A549 (cell line): ENCODE data around the gene LRRC3C. TPM values are rescaled to one million over a fixed set of nuclear protein-coding genes. Genes with fewer than 3 reads are reported as not detected.

Experiments
- ATAC-seq, 2 experiments: fragments of 200-7000 bp in 1 of 2; fragments of >200 bp in 1 of 2; cut with Nextera tagmentation in 1 of 2; cut with Tn5 transposase in 1 of 2; 3 replicates each; pipeline versions ENCODE4 v1.8.0 to v1.9.1; 2018 to 2020; ENCODE audit warnings: mild to moderate bottlenecking in 1 of 2, moderate library complexity in 1 of 2
- CTCF ChIA-PET: fragments of 300-600 bp; sonication (Branson Sonifier 250); formaldehyde crosslinking; extraction: SDS; loops from one replicate; lab custom pipeline; 2021; ENCODE audit warnings: antibody characterized with exemption, inconsistent platforms; lab: Yijun Ruan, JAX
- POLR2A ChIA-PET: fragments of 350-600 bp; formaldehyde crosslinking; extraction: SDS; loops from one replicate; lab custom pipeline; 2021; ENCODE audit warnings: antibody characterized with exemption, inconsistent platforms; lab: Yijun Ruan, JAX
- DNase-seq, 2 experiments: peaks; one replicate each; pipeline versions ENCODE4 v3.0.0 to v3.0.0-alpha.2; 2011 to 2016; ENCODE audit warnings: low read depth in 1 of 2, low spot score in 1 of 2
- FAIRE-seq: peaks from 2 replicates; lab custom pipeline; 2011; peaks lifted over from hg19 to GRCh38; lab: Jason Lieb, UNC
- H3K27ac ChIP-seq, 2 experiments: fragments of >200 bp; sonication (Bioruptor Twin); formaldehyde crosslinking; 3 replicates each; pipeline ENCODE4 v1.5.1; 2016 to 2017
- H3K4me1 ChIP-seq: fragments of >200 bp; sonication (Bioruptor Twin); formaldehyde crosslinking; 3 replicates; pipeline ENCODE4 v1.6.1; 2016
- H3K4me2 ChIP-seq: fragments of >200 bp; sonication (Bioruptor Twin); formaldehyde crosslinking; 3 replicates; pipeline ENCODE4 v1.6.1; 2016
- H3K4me3 ChIP-seq: fragments of >200 bp; sonication (Bioruptor Twin); formaldehyde crosslinking; 3 replicates; pipeline ENCODE4 v1.5.1; 2016
- H3K9me3 ChIP-seq: fragments of >200 bp; sonication (Bioruptor Twin); formaldehyde crosslinking; 3 replicates; pipeline ENCODE4 v1.6.1; 2016
- BHLHE40 ChIP-seq: IDR thresholded peaks from 2 replicates; pipeline ENCODE4 v1.6.1; 2012; ENCODE audit warnings: low read depth, low read length, inconsistent platforms
- CHD4 ChIP-seq: fragments of 200-600 bp; sonication (generic); IDR thresholded peaks from 2 replicates; pipeline ENCODE4 v1.6.1; 2016; ENCODE audit warnings: antibody characterized with exemption, mild to moderate bottlenecking, borderline replicate concordance
- EP300 ChIP-seq, 2 experiments: fragments of >200 bp; sonication (Bioruptor Twin); formaldehyde crosslinking; IDR thresholded peaks; 2 replicates in 1 of 2; 3 replicates in 1 of 2; pipeline ENCODE4 v1.6.1; 2016 to 2017
- ESRRA ChIP-seq: fragments of 150-350 bp; IDR thresholded peaks from 2 replicates; pipeline ENCODE4 v1.6.1; 2014; ENCODE audit warnings: mild to moderate bottlenecking, low read length, borderline replicate concordance
- FOSL2 ChIP-seq, 2 experiments: fragments of 450-650 bp in 1 of 2; fragments of >200 bp in 1 of 2; sonication (Bioruptor Twin) in 1 of 2; formaldehyde crosslinking; IDR thresholded peaks; 2 replicates each; pipeline versions ENCODE4 v1.5.0 to v1.6.1; 2016 to 2020; ENCODE audit warnings: mild to moderate bottlenecking in 1 of 2, moderate library complexity in 1 of 2
- GATA3 ChIP-seq: IDR thresholded peaks from 2 replicates; pipeline ENCODE4 v1.6.1; 2012; ENCODE audit warnings: borderline replicate concordance
- HDAC2 ChIP-seq: fragments of 200-600 bp; sonication (generic); IDR thresholded peaks from 2 replicates; pipeline ENCODE4 v1.6.1; 2016
- HOXB13 ChIP-seq: fragments of 250-450 bp; sonication (Bioruptor Pico); IDR thresholded peaks from 2 replicates; pipeline ENCODE4 v1.5.0; 2020; ENCODE audit warnings: low read depth, mild to moderate bottlenecking, moderate library complexity
- HOXB5 ChIP-seq: fragments of 250-450 bp; sonication (Bioruptor Pico); IDR thresholded peaks from 2 replicates; pipeline ENCODE4 v1.5.0; 2020; ENCODE audit warnings: mild to moderate bottlenecking, moderate library complexity
- KDM5A ChIP-seq: fragments of 200-600 bp; sonication (generic); IDR thresholded peaks from 2 replicates; pipeline ENCODE4 v1.6.1; 2016; ENCODE audit warnings: antibody characterized with exemption, mild to moderate bottlenecking
- MAFK ChIP-seq: fragments of 450-650 bp; IDR thresholded peaks from 2 replicates; pipeline ENCODE4 v1.6.1; 2014; ENCODE audit not compliant: partially characterized antibody
- NPAS2 ChIP-seq: fragments of 250-450 bp; sonication (Bioruptor Pico); IDR thresholded peaks from 2 replicates; pipeline ENCODE4 v1.8.0; 2022; ENCODE audit warnings: mild to moderate bottlenecking, moderate library complexity, borderline replicate concordance
- PHF8 ChIP-seq: fragments of 200-600 bp; sonication (generic); IDR thresholded peaks from 2 replicates; pipeline ENCODE4 v1.6.1; 2016; ENCODE audit warnings: low read depth, mild to moderate bottlenecking, antibody characterized with exemption, moderate library complexity, borderline replicate concordance
- POLR2A ChIP-seq: IDR thresholded peaks from 2 replicates; pipeline ENCODE4 v1.6.1; 2012; ENCODE audit warnings: mild to moderate bottlenecking, low read length
- RARB ChIP-seq: fragments of 250-450 bp; sonication (Bioruptor Pico); IDR thresholded peaks from 2 replicates; pipeline ENCODE4 v1.8.0; 2021; ENCODE audit warnings: mild to moderate bottlenecking, moderate library complexity
- RCOR1 ChIP-seq: fragments of 150-350 bp; IDR thresholded peaks from 2 replicates; pipeline ENCODE4 v1.6.1; 2014; ENCODE audit warnings: antibody characterized with exemption, low read length, low read depth
- RFX5 ChIP-seq: fragments of 450-650 bp; IDR thresholded peaks from 2 replicates; pipeline ENCODE4 v1.7.1; 2014; ENCODE audit warnings: antibody characterized with exemption, mild to moderate bottlenecking, moderate library complexity
- SMC3 ChIP-seq: fragments of >200 bp; sonication (Bioruptor Twin); formaldehyde crosslinking; IDR thresholded peaks from 3 replicates; pipeline ENCODE4 v1.6.1; 2018; ENCODE audit warnings: inconsistent platforms
- SREBF2 ChIP-seq: fragments of 450-650 bp; IDR thresholded peaks from 2 replicates; pipeline ENCODE4 v1.6.1; 2014; ENCODE audit warnings: mild to moderate bottlenecking, moderate library complexity
- TFCP2L1 ChIP-seq: fragments of 250-450 bp; sonication (Bioruptor Pico); IDR thresholded peaks from 2 replicates; pipeline ENCODE4 v1.5.0; 2021; ENCODE audit warnings: mild to moderate bottlenecking
- ZC3H11A ChIP-seq: fragments of 450-650 bp; IDR thresholded peaks from 2 replicates; pipeline ENCODE4 v1.6.1; 2014; ENCODE audit warnings: antibody characterized with exemption, mild to moderate bottlenecking
- WGBS: methylation state at CpG from one replicate; pipeline ENCODE4 v1.1.6; 2017; ENCODE audit errors: missing lambda C conversion rate; 5-methylcytosine and 5-hydroxymethylcytosine counted together
- polyA plus RNA-seq, 4 experiments: library from polyadenylated mRNA; depleted of rRNA in 3 of 4; stranded (reverse); fragments of >200 nt; fragmentation: RNase III in 1 of 4; extraction: RNeasy Plus Mini Kit Qiagen cat#74134 plus additional on column Dnase treatment in 1 of 4; gene quantifications; 2 replicates in 3 of 4; 3 replicates in 1 of 4; pipeline ENCODE4 v1.2.3, GENCODE V29; 2011 to 2017
- TF ChIP-seq, protein P1 (sequence below): IDR thresholded peaks from 2 replicates; pipeline ENCODE4 v1.6.1; 2012; ENCODE audit warnings: low read depth, borderline replicate concordance
- TF ChIP-seq, protein P2 (sequence below): fragments of 250-450 bp; sonication (Bioruptor Pico); IDR thresholded peaks from 2 replicates; pipeline ENCODE4 v1.5.0; 2020; ENCODE audit warnings: low read depth, mild to moderate bottlenecking, moderate library complexity
- TF ChIP-seq, protein P3 (sequence below): fragments of 250-450 bp; sonication (Bioruptor Pico); IDR thresholded peaks from 2 replicates; pipeline ENCODE4 v1.5.0; 2021; ENCODE audit warnings: mild to moderate bottlenecking, moderate library complexity, borderline replicate concordance
- TF ChIP-seq, protein P4 (sequence below): fragments of 450-650 bp; IDR thresholded peaks from 2 replicates; pipeline ENCODE4 v1.6.1; 2014; ENCODE audit warnings: antibody characterized with exemption

Gene LRRC3C
- polyA plus RNA-seq, 2 of the 4 experiments (the other 2 are of a cell fraction): not detected

DNA sequence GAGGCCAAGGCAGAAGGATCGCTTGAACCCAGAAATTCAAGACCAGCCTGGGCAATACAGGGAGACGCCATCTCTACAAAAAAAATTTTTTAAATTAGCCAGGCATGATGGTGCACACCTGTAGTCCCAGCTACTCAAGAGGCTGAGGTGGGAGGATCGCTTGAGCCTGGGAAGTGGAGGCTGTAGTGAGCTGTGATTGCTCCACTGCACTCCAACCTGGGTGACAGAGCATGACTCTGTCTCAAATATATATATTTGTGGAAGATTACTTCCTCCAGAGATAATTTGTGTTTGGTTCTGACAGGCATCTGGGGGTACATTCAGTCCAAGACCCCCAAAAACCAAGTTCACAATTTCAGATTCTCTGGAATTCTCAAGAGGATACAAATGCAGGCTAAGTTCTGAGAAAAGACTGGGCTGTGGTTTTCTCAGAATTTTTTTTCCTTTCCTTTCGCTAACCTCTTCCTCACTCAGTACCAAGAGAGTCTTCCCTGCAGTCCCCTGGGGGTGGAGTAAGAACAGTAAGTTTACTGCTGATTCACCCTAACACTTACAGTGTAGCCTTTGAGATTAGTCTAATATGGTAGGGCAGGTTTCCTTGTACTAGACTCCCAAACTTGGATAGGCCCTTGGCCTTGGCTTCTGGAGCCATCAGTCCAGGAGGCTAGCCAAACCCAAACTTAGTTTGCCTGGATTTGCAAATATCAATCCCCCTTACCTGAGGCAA lies 24.2 kb upstream of the LRRC3C start:
- ChIA-PET CTCF (interaction anchor here (1.8 kb wide), 1 partner anchor 280 kb away, joined by 4 read pairs; no protein-coding TSS in a partner anchor), POLR2A (no interaction called here)
- Histone ChIP-seq H3K4me1 (no peaks in the 10 kb centered on the region), H3K9me3 (no peaks in the 10 kb centered on the region), H3K4me2 (no peak overlapping the region), H3K27ac (no peak overlapping the region), H3K4me3 (no peak overlapping the region)
- FAIRE-seq (no peak), DNase-seq (no peak), ATAC-seq (no peak; a peak in 1 of 6 replicates)
- 78% methylated on average over 4 of the region's 4 CpGs for WGBS
- no peak for TF ChIP-seq RFX5
- TF ChIP-seq ESRRA: no peak
- no peak for TF ChIP-seq GATA3
- TF ChIP-seq BHLHE40: no peak
- TF ChIP-seq, protein P1, sequence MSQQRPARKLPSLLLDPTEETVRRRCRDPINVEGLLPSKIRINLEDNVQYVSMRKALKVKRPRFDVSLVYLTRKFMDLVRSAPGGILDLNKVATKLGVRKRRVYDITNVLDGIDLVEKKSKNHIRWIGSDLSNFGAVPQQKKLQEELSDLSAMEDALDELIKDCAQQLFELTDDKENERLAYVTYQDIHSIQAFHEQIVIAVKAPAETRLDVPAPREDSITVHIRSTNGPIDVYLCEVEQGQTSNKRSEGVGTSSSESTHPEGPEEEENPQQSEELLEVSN: no peak
- TF ChIP-seq HDAC2: no peak
- no peak for TF ChIP-seq EP300 (IDR thresholded peaks at IDR 0.05)
- TF ChIP-seq SMC3: no peak
- no peak for TF ChIP-seq TFCP2L1 (CRISPR knock-in tag)
- no peak for TF ChIP-seq RARB
- no peak for TF ChIP-seq ZC3H11A
- TF ChIP-seq, protein P2, sequence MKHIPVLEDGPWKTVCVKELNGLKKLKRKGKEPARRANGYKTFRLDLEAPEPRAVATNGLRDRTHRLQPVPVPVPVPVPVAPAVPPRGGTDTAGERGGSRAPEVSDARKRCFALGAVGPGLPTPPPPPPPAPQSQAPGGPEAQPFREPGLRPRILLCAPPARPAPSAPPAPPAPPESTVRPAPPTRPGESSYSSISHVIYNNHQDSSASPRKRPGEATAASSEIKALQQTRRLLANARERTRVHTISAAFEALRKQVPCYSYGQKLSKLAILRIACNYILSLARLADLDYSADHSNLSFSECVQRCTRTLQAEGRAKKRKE (CRISPR knock-in tag): no peak
- TF ChIP-seq HOXB5 (CRISPR knock-in tag): no peak
- no peak for TF ChIP-seq MAFK
- no peak for TF ChIP-seq FOSL2 (IDR thresholded peaks at IDR 0.05)
- TF ChIP-seq FOSL2 (CRISPR knock-in tag; IDR thresholded peaks at IDR 0.05): no peak
- TF ChIP-seq CHD4: no peak
- TF ChIP-seq, protein P3, sequence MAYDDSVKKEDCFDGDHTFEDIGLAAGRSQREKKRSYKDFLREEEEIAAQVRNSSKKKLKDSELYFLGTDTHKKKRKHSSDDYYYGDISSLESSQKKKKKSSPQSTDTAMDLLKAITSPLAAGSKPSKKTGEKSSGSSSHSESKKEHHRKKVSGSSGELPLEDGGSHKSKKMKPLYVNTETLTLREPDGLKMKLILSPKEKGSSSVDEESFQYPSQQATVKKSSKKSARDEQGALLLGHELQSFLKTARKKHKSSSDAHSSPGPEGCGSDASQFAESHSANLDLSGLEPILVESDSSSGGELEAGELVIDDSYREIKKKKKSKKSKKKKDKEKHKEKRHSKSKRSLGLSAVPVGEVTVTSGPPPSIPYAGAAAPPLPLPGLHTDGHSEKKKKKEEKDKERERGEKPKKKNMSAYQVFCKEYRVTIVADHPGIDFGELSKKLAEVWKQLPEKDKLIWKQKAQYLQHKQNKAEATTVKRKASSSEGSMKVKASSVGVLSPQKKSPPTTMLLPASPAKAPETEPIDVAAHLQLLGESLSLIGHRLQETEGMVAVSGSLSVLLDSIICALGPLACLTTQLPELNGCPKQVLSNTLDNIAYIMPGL (CRISPR knock-in tag): no peak
- TF ChIP-seq NPAS2 (CRISPR knock-in tag): no peak

DNA sequence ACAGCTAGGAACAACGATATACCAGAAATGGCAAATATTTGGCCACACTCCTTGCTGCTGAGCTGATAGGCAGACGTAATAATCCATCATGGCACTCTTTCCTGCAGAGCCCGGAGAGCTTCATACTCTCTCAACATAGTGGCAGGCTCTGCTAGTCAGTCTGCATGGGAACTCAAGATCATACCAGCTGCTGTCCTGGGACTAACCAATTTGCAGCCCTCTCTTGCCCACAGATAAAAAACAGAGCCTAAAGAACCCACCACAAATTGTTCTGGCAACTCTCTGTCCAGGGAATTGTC lies 22.6 kb upstream of the LRRC3C start:
- Histone ChIP-seq H3K27ac (no peak overlapping the region), H3K4me1 (no peaks in the 10 kb centered on the region)
- no peak for DNase-seq
- POLR2A ChIA-PET: no interaction called here
- no peak for TF ChIP-seq POLR2A
- no peak for TF ChIP-seq MAFK
- no peak for TF ChIP-seq RCOR1
- TF ChIP-seq HOXB13: no peak
- no peak for TF ChIP-seq PHF8
- TF ChIP-seq, protein P4, sequence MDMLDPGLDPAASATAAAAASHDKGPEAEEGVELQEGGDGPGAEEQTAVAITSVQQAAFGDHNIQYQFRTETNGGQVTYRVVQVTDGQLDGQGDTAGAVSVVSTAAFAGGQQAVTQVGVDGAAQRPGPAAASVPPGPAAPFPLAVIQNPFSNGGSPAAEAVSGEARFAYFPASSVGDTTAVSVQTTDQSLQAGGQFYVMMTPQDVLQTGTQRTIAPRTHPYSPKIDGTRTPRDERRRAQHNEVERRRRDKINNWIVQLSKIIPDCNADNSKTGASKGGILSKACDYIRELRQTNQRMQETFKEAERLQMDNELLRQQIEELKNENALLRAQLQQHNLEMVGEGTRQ: no peak
- no peak for TF ChIP-seq KDM5A
- TF ChIP-seq SREBF2: no peak
- TF ChIP-seq, all 56 proteins: peak for 0
- no peak for FAIRE-seq
- CTCF ChIA-PET: no interaction called here
- Histone ChIP-seq H3K9me3 (no peaks in the 10 kb centered on the region), H3K4me3 (no peak overlapping the region), H3K4me2 (no peak overlapping the region)
- WGBS: 79% methylated on average over 3 of the region's 3 CpGs
- 0 out of 6 replicates have a peak, but pooled peaks of 1 of the 2 experiments have one; percentile 31 for ATAC-seq
